Hepatocyte (in vitro differentiated cells): ENCODE data around the gene CALB2.

Experiments
- CTCF ChIP-seq: fragments of 200-600 bp; sonication (generic); IDR thresholded peaks from 2 replicates; pipeline ENCODE4 v1.5.1; 2016; ENCODE audit warnings: antibody characterized with exemption, mild to moderate bottlenecking; ENCODE audit not compliant: poor library complexity
- EZH2 ChIP-seq: fragments of 200-600 bp; sonication (generic); IDR thresholded peaks from 2 replicates; pipeline ENCODE4 v1.6.1; 2016; ENCODE audit warnings: antibody characterized with exemption, mild to moderate bottlenecking, borderline replicate concordance
- EZH2phosphoT487 ChIP-seq: fragments of 200-600 bp; sonication (generic); IDR thresholded peaks from one replicate; pipeline ENCODE4 v1.6.1; 2018; ENCODE audit warnings: antibody characterized with exemption, mild to moderate bottlenecking, low read depth, moderate library complexity; ENCODE audit not compliant: unreplicated experiment, severe bottlenecking

DNA sequence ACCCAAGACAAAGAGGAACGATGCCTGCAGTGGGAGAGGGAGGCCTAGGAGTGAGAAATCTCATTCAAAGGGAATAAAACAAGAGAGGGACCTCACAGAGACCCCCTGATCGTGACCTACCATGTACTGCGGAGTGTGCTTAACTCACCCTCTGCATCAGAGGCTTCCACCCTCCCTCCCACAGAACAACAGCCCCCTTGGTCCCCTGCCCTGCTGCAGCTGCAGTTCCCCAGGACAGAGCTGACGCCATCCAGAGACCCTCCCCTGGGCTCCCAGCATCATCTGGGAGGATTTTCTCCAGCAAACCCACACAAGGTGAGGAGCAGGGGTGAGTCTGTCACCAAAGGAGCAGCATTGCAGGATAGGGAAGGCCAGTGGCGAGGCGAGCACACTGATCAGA, 43.5 kb downstream of the CALB2 start:
- TF ChIP-seq EZH2phosphoT487 (no peak), CTCF (no peak), EZH2 (no peak)
